NCI-H1930 (cell line): ENCODE results near the gene SPRTN.

Source experiments
- DNase-seq, 2 experiments: peaks; one replicate each; lab custom pipeline; 2025; lab: John Stamatoyannopoulos, UW

SPRTN gene, protein sequence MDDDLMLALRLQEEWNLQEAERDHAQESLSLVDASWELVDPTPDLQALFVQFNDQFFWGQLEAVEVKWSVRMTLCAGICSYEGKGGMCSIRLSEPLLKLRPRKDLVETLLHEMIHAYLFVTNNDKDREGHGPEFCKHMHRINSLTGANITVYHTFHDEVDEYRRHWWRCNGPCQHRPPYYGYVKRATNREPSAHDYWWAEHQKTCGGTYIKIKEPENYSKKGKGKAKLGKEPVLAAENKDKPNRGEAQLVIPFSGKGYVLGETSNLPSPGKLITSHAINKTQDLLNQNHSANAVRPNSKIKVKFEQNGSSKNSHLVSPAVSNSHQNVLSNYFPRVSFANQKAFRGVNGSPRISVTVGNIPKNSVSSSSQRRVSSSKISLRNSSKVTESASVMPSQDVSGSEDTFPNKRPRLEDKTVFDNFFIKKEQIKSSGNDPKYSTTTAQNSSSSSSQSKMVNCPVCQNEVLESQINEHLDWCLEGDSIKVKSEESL

GRCh38 chr1:231338270-231339128, at the start of gene SPRTN:
TSS of gene SPRTN (plus strand) at chr1:231338293. CDS start at chr1:231338384, 91 bp downstream.
- no peak for DNase-seq

- DNase-seq, result no peak
Measured at GRCh38 chr1:231295938-231296337, 42.2 kb upstream of the SPRTN start.

- no peak for DNase-seq
Measured at GRCh38 chr1:231301990-231302389, 36.1 kb upstream of the SPRTN start.

GRCh38 chr1:231310391-231310934, 27.6 kb upstream of the SPRTN start:
- no peak for DNase-seq

DNA sequence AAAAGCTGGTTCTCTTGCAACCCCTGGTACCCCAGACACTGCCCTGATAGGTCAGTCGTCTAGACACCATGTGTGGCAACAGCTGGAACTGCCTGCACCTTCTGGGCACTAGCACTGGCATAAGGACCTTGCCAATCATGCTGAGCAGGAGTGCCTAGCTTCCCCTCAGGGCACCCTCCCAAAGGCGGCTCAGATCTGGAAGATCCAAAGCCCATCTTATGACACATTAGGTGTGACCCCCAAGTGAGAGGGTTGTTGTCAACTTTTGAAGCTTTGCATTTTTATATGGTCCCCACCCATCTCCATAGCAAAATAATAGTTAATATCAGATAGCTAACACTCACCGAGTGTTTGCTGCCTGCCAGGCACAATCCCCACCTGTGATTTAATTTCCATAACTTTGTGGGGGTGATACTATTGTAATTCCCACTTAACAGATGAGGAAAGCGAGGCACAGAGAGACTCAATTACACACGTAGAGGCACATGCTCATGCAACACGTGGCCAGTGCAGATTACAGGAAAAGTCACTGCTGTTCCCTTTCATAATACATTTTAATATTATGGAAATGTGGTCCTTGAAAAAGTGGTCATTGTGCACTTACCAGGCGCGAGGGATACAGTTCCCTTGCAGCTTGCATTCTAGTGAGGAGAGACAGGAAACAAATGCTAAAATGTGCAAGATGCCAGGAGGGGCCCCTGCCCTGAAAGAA, 26.2 kb upstream of the SPRTN start:
- DNase-seq, result no peak

- no peak for DNase-seq
Measured at GRCh38 chr1:231312432-231312788, 25.7 kb upstream of the SPRTN start.

- DNase-seq, result no peak
Measured at GRCh38 chr1:231313661-231314060, 24.4 kb upstream of the SPRTN start.

DNA sequence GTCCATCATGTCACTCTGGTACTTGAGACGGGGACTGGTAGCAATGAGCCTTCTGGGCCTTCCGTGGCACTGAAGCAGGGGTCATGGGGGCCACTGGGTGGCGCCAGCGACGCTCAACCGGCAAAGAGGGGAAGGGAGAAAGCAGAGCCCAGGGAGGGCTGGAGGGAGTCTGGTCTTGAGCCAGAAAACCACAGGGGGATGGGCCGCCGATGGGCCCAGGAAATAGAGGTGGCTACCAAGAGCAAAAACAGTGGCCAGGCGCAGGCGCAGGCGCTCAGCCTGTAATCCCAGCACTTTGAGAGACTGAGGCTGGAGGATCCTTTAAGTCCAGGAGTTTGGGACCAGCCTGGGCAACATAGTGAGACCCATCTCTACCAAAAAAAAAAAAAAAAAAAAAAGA, 22.2 kb upstream of the SPRTN start:
- DNase-seq, result no peak

DNA sequence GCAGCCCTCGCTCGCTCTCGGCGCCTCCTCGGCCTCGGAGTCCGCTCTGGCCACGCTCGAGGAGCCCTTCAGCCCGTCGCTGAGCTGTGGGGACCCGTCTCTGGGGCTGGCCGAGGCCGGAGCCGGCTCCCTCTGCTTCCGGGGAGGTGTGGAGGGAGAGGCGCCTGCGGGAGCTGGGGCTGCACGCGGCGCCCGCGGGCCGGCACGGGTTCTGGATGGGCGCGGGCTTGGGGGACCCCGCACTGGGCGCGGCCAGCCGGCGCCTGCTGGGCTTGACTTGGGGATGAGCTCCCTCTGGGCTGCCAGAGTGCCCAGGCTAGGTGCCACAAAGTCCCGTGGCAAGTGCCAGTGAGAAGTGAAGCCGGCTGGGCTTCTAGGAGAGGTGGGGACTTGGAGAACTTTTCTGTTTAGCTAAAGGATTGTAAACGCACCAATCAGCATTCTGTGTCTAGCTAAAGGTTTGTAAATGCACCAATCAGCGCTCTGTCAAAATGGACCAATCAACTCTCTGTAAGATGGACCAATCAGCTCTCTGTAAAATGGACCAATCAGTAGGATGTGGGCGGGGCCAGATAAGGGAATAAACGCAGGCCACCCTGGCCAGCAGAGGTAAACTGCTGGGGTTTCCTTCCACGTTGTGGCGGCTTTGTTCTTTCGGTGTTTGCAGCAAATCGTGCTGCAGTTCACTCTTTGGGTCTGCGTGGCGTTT, 20.6 kb upstream of the SPRTN start:
- DNase-seq, result no peak

- no peak for DNase-seq
Measured at GRCh38 chr1:231318015-231318355, 20.1 kb upstream of the SPRTN start.

DNA sequence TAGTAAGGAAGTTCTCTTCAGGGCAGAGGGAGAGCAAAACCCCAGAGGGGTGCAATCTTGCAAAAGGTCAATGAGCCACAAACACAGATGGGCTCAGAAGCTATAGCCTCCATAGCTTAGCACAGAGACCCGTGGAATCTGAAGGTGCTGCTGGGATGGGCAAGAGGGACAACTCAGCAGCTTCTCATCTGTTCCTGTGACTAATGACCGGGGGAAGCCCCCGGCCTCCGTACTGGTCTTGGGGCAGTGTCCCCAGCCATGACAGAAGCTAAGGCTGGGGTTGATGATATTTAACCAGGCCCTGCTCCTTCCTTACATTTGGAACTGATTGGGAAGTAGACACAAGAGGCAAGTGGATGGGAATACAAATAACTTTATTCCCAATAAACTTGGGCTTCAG, 19.5 kb upstream of the SPRTN start:
- DNase-seq, result no peak

GRCh38 chr1:231319080-231319479, 19.0 kb upstream of the SPRTN start:
- DNase-seq, result no peak

- no peak for DNase-seq
Measured at GRCh38 chr1:231322880-231323530, 15.1 kb upstream of the SPRTN start.

- no peak for DNase-seq
Measured at GRCh38 chr1:231324660-231325059, 13.4 kb upstream of the SPRTN start.

DNA sequence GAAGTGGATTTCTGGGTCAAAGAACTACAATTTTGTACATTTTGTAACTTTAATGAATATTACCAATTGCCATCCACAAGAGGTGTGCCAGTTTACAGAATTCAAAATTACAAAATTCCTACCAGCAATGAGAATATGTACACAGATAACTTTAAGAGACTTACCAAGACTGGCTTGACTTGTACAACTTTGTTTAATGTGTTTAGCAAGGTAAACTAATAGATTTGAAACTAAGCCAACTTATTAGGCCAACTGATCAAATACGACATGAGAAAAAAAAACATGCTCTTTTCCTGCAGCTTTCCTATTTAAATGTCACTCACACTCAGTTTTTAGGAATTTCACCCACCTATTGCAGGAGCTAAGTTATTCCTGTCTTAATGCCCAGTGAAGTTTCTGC, 11.8 kb upstream of the SPRTN start:
- no peak for DNase-seq

DNA sequence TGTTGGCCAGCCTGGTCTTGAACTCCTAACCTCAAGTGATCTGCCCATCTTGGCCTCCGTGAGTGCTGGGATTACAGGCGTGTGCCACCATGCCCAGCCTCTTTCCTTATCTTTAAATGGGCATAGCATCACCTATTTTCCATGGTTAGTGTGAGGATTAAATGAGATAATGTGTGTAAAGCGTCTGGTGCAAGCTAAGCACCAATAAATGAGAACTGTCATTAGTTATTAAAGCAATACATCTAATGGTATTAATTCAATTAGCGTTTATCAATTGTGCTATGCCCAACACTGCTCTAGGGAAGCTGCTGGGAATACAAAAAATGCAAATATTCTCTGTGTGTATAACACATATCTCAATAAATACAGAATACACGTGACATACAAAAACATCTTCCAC, 10.5 kb upstream of the SPRTN start:
- DNase-seq, result no peak

GRCh38 chr1:231329483-231329882, 8.6 kb upstream of the SPRTN start:
- DNase-seq, result no peak

DNA sequence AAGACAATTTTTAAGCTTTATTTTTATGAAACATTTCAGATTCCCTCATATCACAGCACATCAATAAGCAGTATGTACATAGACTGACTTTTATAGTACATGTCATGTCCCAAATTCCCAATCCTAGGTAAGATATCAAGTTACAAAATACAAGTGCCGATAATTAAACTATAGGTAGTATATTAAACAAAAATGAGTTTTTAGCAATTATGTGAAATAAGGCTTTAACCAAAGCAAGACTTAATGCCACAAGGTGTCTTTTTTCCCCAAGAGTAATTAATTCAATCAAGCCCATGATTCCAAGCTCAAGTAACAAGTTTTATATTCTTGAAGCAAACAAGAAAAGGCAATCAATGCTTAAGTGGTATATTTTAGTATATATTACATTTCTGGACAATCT, 5.3 kb upstream of the SPRTN start:
- no peak for DNase-seq

DNA sequence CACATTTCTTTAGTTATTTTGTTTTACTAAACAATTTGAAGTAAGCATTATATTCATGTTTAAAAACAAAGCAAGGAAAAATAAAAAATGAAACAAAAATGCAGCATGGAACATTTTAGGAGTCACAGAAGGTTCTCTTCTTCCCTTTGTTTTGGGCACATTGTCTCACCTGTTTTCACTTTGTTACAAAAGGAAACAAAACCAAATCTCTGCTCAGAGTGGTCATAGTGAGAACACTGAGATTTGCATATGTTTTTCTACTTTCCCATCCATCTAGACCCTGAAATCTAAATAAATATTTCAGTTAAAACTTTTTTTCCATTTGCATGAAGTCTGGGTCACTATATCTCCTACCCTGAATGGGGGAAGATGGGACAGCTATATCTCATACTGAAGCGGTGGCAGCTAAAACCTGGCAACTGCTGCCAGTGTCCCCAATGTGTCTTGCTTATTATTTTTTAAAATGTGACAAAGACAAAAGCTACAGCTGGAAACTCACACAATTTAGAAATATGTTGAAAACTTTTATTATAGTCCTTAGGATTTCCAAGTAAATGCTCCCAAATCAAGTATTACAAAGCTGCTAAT, 3.9 kb upstream of the SPRTN start:
- DNase-seq, result no peak

DNA sequence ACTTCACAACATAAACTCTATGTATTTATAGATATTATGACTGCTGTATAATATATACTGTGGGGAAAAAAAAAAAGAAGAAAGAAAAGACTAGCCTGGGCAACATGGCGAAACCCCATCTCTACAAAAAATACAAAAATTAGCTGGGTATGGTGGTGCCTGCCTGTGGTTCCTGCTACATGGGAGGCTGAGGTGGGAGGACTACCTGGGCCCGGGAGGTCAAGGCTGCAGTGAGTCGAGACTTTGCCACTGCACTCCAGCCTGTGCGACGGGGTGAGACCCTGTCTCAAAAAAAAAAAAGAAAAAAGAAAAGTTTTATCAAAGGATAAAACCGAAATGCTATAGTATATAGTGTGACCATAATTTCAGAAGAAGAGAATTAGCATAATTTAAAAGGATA, 3.1 kb upstream of the SPRTN start:
- no peak for DNase-seq
